Activated gamma-delta T cell treated with Interleukin-2 at 50 U/mL for 16 hours (primary cell): ENCODE measurements around the gene SPPL2B.
"Not testable (repeated sequence)": the region's sequence is repeated elsewhere in the genome, so short reads cannot be mapped to it uniquely, and the experiment has no call there.

Experiments used
- DNase-seq: peaks from one replicate; pipeline ENCODE4 v3.0.0-alpha.2; 2020

Gene SPPL2B, protein sequence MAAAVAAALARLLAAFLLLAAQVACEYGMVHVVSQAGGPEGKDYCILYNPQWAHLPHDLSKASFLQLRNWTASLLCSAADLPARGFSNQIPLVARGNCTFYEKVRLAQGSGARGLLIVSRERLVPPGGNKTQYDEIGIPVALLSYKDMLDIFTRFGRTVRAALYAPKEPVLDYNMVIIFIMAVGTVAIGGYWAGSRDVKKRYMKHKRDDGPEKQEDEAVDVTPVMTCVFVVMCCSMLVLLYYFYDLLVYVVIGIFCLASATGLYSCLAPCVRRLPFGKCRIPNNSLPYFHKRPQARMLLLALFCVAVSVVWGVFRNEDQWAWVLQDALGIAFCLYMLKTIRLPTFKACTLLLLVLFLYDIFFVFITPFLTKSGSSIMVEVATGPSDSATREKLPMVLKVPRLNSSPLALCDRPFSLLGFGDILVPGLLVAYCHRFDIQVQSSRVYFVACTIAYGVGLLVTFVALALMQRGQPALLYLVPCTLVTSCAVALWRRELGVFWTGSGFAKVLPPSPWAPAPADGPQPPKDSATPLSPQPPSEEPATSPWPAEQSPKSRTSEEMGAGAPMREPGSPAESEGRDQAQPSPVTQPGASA

DNA sequence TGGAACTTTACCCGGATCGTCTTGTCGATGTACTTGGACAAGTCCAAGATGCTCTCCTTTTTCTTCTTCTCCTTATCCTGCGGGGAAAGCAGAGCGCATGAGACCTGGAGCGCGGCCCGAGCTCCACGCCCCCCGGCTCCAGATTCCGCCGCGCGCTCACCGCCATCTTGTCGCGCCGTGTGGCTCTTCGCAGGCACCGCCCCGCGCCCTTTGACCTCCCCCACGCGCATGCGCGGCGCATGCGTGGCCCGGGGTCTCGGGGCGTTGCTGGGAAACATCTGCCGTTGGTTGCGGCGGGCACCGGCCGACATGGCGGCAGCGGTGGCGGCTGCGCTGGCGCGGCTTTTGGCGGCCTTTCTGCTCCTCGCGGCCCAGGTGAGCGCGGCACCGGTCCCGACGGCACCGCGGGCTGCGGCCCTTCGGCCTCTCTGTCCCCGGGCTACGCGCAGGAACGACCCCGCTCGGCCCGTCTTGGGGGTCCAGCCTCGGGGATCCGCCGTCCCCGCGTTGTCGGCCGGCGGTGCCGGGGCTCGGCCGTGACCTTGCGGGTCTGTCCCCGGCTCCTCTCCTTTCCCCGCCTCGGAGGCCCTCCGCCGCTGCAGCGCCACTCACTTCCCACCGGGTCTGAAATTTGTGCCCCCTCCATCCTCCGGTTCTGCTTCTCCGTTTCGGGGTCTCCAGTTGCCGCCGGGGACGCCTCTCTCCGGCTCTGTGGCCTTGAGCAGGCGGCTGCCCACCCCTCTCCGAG lies at the start of gene SPPL2B, which contains the start of gene LSM7:
TSS of gene SPPL2B (plus strand) at position 284 of the 748 bp plus-strand sequence. CDS start at position 310, 26 bp downstream.
TSS of gene LSM7 (minus strand) at position 186 of the 748 bp plus-strand sequence. CDS start at position 166, 20 bp downstream.
- DNase-seq = peak; percentile 91

DNA sequence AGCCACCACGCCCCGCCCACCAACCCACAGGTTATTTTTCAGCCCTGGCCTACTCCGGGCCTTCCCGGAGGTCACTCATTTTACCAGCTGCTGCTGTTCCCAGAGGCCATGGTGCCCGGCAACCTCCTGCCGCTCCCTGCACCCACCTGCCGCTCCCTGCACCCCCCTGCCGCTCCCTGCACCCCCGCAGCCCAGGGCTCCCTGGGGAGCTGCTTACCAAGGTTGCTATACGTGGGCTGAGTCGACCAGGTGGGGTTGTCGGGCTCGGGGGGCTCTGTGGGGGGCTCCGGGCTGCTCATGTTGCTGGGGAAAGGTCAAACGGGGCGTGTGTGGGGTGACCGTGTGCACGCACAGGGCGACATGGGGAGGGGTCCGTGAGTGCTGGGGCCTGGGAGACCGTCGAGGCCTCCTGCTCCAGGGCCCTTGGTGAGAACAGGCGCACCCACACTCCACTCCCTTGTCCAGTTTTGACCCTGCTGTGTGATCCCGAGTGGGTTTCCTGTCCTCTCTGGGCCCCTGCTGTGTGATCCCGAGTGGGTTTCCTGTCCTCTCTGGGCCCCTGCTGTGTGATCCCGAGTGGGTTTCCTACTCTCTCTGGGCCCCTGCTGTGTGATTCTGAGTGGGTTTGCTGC lies 47.7 kb upstream of the SPPL2B start:
- no peak for DNase-seq

DNA sequence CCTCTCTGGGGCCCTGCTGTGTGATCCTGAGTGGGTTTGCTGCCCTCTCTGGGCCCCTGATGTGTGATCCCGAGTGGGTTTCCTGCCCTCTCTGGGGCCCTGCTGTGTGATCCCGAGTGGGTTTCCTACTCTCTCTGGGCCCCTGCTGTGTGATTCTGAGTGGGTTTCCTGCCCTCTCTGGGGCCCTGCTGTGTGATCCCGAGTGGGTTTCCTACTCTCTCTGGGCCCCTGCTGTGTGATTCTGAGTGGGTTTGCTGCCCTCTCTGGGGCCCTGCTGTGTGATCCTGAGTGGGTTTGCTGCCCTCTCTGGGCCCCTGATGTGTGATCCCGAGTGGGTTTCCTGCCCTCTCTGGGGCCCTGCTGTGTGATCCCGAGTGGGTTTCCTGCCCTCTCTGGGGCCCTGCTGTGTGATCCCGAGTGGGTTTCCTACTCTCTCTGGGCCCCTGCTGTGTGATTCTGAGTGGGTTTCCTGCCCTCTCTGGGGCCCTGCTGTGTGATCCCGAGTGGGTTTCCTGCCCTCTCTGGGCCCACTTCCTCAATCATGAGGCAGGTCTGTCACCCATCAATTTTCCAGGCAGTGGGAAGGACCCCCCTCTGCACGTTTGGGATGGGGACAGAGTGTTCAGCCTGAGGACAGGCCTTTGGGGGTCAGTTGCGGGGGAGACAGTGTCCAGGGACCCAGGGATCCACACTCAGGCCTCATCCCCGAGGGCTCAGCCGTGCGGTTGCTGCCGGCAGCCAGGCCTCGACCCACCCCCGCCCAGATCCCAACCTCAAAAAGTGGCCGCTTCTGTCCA lies 47.0 kb upstream of the SPPL2B start:
- DNase-seq = not testable (repeated sequence)

DNA sequence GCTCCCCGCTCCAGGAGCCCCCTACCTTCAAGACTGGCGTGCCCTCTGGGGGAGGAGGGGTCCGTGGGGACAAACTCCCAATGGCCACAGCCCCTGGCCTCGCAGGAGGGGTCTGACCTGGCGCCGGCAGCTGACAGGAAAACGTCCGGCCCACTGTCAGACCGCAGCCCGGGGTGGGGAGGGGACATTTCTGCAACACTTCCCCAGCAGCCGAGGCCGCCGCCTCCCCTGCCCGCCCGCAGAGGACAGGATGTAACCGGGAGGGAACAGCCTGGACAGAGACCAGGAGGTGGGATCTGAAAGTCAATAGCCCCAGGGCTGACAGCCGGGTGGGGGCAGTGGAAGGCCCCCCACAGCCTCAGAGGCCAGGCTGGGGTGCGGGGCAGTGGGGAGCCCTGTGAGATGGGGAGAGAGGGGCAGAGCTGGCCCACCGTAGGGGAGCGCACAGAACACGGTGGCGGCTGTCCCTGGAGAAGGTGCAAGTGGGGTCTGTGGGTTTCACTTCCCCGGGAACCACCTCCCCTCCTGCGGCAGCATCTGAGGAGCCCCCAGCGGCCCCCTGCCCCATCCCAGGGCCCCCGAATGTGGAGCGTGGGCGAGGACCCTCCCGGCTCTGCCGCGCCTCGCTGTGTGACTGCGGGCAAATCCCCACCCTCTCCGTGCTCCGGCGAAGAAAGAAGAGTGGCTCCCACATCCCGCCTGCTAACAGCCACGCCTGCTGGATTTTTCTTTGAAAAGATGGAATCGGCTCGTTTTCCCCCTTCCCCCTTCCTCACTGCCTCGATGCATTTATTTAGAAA lies 46.2 kb upstream of the SPPL2B start, which contains the start of gene PEAK3:
TSS of gene PEAK3 (minus strand) at position 114 of the 800 bp plus-strand sequence. CDS start 1,244 bp downstream, outside the sequence.
- DNase-seq = peak; percentile 49

DNA sequence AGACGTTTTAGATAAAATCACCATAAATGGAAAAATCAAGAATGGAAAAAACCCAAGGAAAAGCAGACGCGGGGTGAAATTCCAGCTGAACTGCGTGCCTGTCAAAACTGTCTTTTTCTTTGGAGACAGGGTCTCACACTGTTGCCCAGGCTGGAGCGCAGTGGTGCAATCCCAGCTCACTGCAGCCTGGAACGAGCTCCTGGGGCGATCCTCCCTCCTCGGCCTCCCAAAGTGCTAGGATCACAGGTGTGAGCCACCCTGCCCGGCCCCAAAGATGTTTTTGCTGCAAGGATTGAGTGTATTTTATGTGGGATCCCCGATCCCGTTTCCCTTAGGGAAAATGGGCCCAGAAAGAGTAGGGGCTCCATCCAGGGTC lies 45.6 kb upstream of the SPPL2B start:
- no peak for DNase-seq

DNA sequence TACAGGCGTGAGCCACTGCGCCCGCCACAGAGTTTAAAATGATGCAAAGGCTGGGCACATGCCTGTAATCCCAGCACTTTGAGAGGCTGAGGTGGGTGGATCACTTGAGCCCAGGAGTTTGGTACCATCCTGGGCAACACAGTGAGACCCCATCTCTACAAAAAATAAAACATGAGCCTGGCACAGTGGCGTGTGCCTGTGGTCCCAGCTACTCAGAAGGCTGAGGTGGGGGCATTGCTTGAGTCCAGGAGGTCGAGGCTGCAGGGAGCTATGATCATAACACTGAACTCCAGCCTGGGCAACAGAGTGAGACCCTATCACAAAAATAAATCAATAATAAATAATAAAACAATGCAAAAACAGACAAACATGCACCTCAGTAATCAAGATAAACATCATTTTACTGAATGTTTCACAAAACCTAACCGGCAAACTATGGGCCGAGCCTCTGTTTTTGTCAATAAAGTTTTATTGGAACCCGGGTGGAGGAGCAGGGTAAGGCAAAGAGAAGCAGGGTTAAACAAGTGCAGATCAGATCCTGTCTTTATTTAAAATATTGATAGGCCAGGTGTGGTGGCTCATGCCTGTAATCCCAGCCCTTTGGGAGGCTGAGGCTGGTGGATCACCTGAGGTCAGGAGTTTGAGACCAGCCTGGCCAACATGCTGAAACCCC lies 44.5 kb upstream of the SPPL2B start:
- no peak for DNase-seq

DNA sequence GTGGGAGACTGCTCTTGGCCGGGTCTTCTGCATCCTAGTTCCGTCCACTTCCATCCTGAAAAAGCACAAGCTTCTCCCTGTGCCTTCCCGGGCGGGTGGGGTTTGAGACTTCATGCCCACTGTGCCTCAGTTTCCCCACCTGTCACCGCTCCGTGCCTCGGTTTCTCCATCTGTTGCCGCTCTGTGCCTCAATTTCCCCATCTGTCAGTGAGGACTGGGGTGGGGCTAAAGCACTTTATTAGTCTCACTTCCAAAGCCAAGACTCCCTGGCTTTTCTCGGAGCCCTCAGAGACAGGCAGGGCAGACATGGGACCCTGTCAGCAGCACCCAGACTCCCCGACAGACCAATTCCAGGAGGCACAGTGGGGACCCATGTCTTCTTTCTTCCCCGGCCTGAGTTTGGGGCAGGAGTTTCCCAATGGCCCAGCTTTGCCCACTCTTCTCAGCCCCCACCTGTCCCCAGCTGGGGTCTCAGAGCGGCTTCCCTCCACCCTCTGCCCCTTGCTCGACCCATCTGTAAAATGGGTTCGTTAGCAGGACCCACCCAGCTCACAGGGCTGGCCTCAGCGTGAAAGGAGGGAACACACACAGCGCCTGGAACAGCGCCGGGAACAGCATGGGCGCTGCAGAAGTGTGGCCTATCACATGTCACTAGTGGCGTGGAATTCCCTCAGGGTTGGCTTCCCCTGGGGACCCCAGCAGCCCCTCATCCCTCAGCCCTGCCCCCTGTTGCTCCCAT lies 41.9 kb upstream of the SPPL2B start:
- DNase-seq = no peak

DNA sequence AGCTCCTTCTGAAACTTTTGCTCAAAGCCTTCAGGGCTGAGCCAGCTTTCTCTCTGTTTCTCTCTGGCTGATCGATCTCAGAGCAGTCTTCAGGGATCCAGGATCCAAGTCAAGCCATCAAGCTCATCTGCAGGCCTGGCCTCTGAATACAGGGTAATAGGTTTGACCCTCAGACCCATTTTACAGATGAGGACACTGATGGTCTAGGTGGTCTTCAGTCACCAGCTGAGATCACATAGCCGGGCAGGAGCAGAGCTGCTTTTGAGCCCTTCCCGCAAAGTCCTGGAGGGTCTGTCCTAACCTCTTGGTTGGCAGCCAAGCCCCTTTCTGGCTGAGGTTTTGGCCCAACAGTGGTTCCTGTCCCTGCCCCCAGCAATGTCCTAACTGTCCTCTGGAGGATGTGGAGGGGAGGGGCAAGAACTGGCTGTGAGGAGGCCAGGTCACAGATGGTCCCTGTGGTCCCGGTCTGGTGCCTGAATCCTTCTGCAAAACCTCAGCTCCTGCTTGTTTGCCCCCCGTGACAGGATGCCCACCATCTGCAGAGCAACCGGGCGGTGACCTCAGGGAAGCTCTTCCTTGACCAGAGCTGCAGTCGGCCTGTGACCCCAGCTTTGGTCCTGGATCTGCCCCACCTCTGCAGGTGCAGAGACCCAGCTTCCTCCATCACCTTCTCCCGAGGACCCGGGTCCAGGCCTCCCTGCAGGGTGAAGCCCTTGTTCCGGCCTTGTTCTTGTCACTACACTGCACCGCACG lies 40.7 kb upstream of the SPPL2B start:
- no peak for DNase-seq

DNA sequence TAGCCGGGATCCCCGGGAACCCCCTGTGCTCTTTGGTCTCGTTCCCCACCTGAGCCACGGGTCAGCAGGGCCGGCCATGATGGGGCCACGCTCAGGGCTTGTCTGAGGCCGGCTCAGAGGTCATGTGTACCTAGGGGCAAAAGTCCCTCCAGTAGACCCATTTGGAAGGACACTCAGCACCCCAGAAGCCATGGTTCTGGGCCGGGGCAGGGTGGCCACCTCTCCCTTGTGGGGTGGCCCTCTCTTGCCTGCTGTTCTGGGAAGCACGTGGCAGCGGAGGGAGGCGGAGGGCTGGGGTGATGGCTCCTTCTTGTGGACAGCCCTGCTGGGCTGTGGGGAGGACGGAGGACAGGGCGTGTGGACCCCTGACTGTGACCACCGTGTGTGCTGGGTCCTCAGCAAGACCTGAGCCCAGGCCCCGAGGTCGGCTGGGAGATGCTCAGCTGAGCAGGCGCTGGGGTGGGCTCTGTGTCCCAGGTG lies 40.1 kb upstream of the SPPL2B start:
- DNase-seq = no peak

DNA sequence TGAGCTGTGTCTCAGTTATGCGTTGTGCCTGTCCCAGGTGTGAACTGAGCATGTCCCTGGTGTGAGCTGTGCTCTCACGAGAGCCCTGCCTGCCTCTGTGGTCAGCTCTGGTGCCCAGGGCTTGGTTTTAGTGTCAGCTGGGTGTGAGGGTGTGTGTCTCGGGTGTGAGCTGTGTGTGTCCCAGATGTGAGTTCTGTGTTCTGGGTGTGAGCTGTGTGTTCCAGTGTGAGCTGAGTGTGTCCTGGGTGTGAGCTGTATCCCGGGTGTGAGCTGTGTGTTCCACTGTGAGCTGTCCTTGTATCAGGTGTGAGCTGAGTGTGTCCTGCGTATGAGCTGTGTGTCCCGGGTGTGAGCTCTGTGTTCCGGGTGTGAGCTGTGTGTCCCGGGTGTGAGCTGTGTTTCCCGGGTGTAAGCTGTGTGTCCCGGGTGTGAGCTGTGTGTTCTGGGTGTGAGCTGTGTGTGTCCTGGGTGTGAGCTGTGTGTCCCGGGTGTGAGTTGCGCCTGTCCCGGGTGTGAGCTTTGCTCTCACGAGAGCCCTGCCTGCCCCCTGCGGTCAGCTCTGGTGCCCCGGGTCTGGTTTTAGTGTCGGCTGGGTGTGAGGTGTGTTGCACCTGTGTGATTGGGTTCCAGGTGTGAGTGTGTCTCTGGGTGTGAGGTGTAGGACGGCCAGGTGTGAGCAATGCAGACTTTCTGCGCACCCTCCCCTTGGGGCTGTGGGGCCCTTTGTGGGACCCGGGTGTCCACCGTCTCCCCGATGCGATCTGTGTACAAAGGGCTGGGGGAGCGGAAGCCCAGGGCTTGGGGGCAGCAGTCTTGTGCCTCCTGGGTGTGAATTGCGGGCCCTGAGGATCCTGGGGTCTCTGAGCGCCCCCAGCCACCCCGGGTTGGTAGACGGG lies 39.4 kb upstream of the SPPL2B start:
- DNase-seq = no peak

DNA sequence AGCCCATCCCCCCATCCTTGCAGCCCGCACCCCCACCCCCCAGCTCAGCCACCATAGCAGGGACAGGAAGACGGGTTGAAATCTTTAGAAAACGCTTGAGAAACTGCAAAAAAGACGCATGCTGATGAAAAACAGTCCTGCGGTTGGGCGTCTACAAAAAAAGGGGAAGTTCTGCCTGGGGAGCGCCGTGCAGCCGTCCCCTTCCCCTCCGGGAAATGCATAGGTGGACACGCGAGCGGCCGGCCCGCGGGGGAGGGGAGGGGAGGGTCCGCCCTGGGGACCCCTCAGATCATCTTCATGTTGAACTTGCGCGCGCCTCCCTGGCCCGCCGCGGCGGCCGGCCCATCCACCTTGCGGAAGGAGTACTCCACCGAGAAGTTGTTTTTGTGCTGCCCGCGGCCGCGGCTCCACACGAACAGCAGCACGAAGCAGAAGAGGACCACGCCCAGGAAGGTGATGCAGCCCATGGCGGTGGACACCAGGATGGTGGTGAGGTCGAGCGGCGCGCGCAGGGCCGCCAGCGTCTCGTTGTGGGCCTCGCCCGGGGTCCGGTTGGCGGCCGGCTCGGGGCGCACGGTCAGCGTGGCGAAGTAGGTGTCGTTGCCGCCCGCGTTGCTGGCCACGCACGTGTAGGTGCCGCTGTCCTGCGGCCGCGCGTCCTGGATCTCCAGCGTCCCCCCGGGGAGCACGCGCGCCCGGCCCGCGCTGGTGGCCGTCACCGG lies 38.6 kb upstream of the SPPL2B start:
- peak; percentile 72 for DNase-seq

DNA sequence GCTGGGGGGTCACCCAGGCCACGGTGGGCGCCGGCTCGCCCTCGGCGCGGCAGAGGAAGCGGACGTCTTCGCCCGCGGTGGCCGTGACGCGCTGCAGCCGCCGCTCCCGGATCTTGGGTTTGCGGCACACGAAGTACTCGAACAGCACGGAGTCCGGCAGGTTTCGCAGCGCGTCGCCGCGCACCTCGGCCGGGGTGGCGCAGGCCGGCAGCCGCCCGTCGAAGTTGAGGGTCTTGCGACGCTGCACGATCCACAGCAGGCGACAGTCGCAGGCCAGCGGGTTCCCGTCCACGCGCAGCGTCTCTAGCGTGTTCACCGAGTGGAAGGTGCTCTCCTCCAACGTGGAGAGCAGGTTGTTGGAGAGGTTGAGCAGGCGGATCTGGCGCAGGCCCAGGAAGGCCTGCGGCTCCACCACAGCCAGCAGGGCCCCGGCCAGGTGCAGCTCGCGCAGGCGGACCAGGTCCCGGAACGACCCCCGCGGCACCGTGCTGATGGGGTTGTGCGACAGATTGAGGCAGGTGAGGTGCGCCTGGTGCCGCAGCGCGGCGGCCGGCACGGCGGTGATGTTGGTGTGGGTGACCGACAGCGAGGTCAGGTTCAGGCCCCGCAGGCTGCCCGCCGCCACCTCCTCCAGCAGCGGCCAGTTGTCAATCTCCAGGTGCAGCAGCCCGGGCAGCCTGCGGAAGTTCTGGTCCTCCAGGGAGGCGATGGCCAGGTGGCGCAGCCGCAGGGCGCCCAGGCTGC lies 37.9 kb upstream of the SPPL2B start:
- DNase-seq = peak; percentile 29

DNA sequence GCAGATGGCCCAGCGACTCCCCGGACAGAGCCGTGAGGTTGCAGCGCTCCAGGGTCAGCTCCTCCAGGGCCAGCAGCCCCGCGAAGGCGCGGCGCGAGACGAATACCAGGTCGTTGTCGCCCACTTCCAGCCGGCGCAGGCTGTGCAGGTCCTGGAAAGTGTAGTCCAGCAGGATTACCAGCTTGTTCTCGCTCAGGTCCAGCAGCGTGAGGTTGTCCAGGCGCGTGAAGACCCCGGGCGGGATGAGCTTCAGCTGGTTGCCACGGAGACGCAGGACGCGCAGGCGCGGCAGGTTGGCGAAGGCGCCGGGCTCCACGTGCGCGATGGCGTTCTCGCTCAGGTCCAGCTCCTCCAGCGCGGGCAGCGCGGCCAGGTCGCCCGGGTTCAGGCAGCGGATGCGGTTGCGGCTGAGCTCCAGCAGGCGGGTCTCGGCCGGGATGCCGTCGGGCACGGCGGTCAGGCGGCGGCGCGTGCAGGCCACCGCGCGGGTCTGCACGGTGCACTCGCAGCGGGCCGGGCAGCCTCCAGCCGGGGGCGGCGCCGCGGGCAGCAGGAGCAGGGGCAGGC lies 37.2 kb upstream of the SPPL2B start:
- DNase-seq = no peak

DNA sequence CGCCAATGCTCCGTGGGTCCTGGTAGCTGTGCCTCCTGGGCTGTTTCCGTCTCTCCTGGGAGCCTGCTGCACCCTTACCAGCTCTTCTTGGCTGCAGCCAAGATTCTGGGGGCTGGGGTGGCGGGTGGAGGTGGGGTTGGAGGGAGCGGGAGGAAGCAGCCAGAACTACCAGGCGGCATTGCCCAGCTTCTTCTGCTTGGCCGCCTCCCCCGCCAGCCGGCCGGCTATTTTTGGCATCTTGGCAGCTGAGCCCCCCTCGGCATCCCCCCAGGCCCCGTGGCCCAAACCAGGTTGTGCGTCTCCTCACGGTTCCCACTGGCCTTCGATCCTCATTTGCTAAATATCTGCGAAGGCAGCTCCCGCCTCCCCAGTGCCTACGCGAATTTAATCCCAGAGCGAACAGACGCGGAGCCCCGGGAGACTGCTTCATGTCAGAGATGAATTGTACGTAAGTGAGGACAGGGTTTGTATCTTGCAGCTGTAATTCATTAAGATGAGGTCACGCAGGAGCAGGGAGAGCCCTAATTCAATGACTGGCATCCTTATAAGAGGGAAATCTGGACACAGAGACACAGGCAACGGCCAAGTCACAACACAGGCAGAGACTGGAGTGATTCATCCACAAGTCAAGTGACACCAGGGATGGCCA lies 33.7 kb upstream of the SPPL2B start:
- DNase-seq = no peak

DNA sequence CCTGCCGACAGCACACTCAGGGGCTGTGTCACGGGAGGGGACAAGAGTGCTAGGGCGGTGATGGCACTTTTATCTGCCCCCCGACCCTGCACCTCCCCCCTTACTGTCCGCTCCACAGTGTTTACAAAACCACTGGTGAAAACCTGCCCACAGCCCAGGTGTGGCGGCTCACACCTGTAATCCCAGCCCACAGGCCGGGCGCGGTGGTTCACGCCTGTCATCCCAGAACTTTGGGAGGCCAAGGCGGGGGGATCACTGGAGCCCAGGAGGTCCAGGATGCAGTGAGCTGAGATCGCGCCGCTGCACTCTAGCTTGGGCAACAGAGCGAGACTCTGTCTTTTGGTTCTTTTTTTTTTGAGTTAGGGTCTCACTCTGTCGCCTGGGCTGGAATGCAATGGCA lies 32.3 kb upstream of the SPPL2B start:
- no peak for DNase-seq

DNA sequence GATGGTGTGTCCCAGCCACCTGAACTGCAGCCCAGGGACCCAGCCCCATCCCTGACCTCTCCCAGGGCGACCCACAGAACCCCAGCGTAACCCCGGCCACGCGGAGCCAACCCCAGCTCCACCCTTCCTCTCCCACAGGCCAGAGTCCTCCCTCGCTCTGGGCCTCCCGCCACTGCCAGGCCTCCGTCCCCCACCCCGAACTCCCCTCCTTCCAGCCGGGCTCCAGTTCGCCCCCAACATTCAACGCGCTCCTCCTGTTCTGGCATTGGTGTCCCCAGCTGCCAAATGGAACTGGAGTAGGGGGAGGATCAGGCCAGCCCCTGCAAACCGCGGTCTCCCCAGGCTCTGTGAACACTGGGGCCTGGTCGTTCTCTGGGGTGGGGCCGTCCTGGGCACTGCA lies 28.0 kb upstream of the SPPL2B start:
- no peak for DNase-seq
